ENCODE measurements around the gene ZNF554. TPM values are rescaled to one million over a fixed set of nuclear protein-coding genes. Genes with fewer than 3 reads are reported as not detected.
"Not testable (repeated sequence)": the region's sequence is repeated elsewhere in the genome, so short reads cannot be mapped to it uniquely, and the experiment has no call there.

ZNF554 gene
- total RNA-seq, 2 donors from 2014 or later, result 8.4 to 9.2 TPM

DNA sequence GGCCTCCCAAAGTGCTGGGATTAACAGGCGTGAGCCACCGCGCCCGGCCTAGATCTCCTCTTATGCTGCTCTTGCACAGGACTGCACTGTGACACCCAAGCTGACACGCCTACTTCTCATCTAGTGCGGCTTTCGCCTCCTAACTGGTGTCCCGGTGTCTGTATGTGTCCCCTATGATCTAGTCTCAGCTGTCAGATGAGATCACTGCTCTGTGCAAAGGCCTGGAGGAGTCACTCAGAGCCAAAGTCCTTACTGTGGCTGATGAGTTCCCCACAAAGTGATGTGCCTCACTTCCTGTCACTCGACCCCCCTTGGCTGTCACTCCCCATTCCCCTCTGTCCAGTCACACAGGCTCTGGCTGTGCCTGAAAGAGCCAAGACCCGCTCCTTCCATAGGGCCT, 50.0 kb downstream of the ZNF554 start:
- H3K4me1 Mint-ChIP-seq, result no peaks in the 10 kb centered on the region
- 87% methylated on average over 9 to 10 of the region's 10 CpGs for WGBS, 2 experiments (ENCODE audit: insufficient coverage in 1 of 2, insufficient read length in 1 of 2)
- TF ChIP-seq CTCF (conservative IDR thresholded peaks at IDR 0.05), result no peak
- no peak overlapping the region for H3K4me3 ChIP-seq (ENCODE audit: low read length)
- H3K4me3 Mint-ChIP-seq, result no peak overlapping the region
- H3K27me3 Mint-ChIP-seq (ENCODE audit: insufficient read depth), result no peaks in the 10 kb centered on the region
- H3K9me3 ChIP-seq (ENCODE audit: control insufficient read depth, low read length), result peaks cover 5% of the 10 kb centered on the region
- no peak overlapping the region for H3K27ac Mint-ChIP-seq
- H3K36me3 ChIP-seq (ENCODE audit: control insufficient read depth, insufficient read depth, low read length), result no peaks in the 10 kb centered on the region
- H3K27me3 ChIP-seq (ENCODE audit: control insufficient read depth, insufficient read depth, low read length, poor library complexity, severe bottlenecking), result no peaks in the 10 kb centered on the region
- no peak overlapping the region for H3K27ac ChIP-seq (ENCODE audit: low read depth, low read length)
- peaks cover 78% of the 10 kb centered on the region for H3K9me3 Mint-ChIP-seq
- H3K4me1 ChIP-seq (ENCODE audit: control insufficient read depth, insufficient read depth, low read length), result no peaks in the 10 kb centered on the region
- H3K9ac ChIP-seq (ENCODE audit: extremely low read depth, low read length, poor library complexity, severe bottlenecking), result no peak overlapping the region
- no peak for DNase-seq
- peaks cover 2% of the 10 kb centered on the region for H3K36me3 Mint-ChIP-seq (ENCODE audit: low read depth)

GRCh38 chr19:2872175-2872574, 52.5 kb downstream of the ZNF554 start:
- H3K36me3 Mint-ChIP-seq (ENCODE audit: low read depth); H3K9ac ChIP-seq (ENCODE audit: extremely low read depth, low read length, poor library complexity, severe bottlenecking); H3K4me1 Mint-ChIP-seq; H3K27ac Mint-ChIP-seq; H3K4me1 ChIP-seq (ENCODE audit: control insufficient read depth, insufficient read depth, low read length); H3K27ac ChIP-seq (ENCODE audit: low read depth, low read length); H3K4me3 ChIP-seq (ENCODE audit: low read length); H3K4me3 Mint-ChIP-seq; H3K27me3 Mint-ChIP-seq (ENCODE audit: insufficient read depth); H3K36me3 ChIP-seq (ENCODE audit: control insufficient read depth, insufficient read depth, low read length); DNase-seq; H3K27me3 ChIP-seq (ENCODE audit: control insufficient read depth, insufficient read depth, low read length, poor library complexity, severe bottlenecking): not testable (repeated sequence)
- peaks cover 79% of the 10 kb centered on the region for H3K9me3 Mint-ChIP-seq
- peak; percentile 23 for TF ChIP-seq CTCF (conservative IDR thresholded peaks at IDR 0.05)
- no CpG with 5 or more reads among the region's 11 CpGs for WGBS, 2 experiments (ENCODE audit: insufficient coverage in 1 of 2, insufficient read length in 1 of 2)
- H3K9me3 ChIP-seq (ENCODE audit: control insufficient read depth, low read length), result peaks cover 15% of the 10 kb centered on the region

DNA sequence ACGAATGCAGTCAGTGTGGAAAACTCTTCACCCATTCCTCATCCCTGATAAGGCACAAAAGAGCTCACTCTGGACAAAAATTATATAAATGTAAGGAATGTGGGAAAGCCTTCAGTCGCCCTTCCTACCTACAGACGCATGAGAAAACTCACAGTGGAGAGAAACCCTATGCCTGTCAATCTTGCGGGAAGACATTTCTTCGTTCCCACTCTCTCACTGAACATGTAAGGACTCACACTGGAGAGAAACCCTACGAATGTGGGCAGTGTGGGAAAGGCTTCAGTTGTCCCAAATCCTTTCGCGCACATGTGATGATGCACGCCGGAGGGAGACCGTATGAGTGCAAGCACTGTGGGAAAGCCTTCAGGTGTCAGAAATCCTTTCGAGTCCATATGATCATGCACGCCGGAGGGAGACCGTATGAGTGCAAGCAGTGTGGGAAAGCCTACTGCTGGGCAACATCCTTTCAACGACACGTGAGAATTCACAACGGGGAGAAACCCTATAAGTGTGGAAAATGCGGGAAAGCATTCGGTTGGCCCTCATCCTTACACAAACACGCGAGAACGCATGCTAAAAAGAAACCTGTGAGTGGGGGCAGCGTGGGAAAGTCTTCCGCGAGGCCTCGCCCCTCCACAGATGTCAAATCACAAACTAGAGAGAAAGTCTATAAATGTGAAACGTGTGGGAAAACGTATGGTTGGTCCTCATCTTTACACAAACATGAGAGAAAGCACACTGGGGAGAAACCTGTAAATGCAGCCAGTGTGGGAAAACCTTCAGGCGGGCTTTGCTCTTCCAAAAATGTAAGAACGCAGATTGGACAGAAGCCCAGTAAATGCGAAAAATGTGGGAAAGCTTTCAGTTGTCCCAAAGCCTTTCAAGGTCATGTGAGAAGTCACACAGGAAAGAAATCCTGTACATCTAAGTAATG, 58.0 kb downstream of the ZNF554 start:
- WGBS, 2 experiments (ENCODE audit: insufficient coverage in 1 of 2, insufficient read length in 1 of 2), result 86 to 89% methylated on average over 30 to 32 of the region's 32 CpGs
- H3K9me3 Mint-ChIP-seq, result peaks cover 72% of the 10 kb centered on the region
- H3K9ac ChIP-seq (ENCODE audit: extremely low read depth, low read length, poor library complexity, severe bottlenecking), result no peak overlapping the region
- no peak overlapping the region for H3K27ac Mint-ChIP-seq
- no peak for TF ChIP-seq CTCF (conservative IDR thresholded peaks at IDR 0.05)
- no peak overlapping the region for H3K4me3 Mint-ChIP-seq
- no peaks in the 10 kb centered on the region for H3K27me3 ChIP-seq (ENCODE audit: control insufficient read depth, insufficient read depth, low read length, poor library complexity, severe bottlenecking)
- peaks cover 20% of the 10 kb centered on the region for H3K9me3 ChIP-seq (ENCODE audit: control insufficient read depth, low read length)
- H3K36me3 Mint-ChIP-seq (ENCODE audit: low read depth), result no peaks in the 10 kb centered on the region
- no peaks in the 10 kb centered on the region for H3K4me1 Mint-ChIP-seq
- DNase-seq, result no peak
- no peaks in the 10 kb centered on the region for H3K36me3 ChIP-seq (ENCODE audit: control insufficient read depth, insufficient read depth, low read length)
- no peaks in the 10 kb centered on the region for H3K27me3 Mint-ChIP-seq (ENCODE audit: insufficient read depth)
- H3K27ac ChIP-seq (ENCODE audit: low read depth, low read length), result no peak overlapping the region
- no peaks in the 10 kb centered on the region for H3K4me1 ChIP-seq (ENCODE audit: control insufficient read depth, insufficient read depth, low read length)
- H3K4me3 ChIP-seq (ENCODE audit: low read length), result peak overlapping the region; percentile 21

Measured in endodermal cell (in vitro differentiated cells).